NK-92 treated with Interleukin-12 subunit alpha and Interleukin-12 subunit beta, amount 100 ng/mL, for 24 hours (cell line): ENCODE data around the gene ATP2A3.

Experiments
- DNase-seq: peaks from one replicate; lab custom pipeline; 2025; lab: John Stamatoyannopoulos, UW

The ATP2A3 gene

GRCh38 chr17:3910420-3911270 is 53.6 kb downstream of the ATP2A3 start:
- no peak for DNase-seq

GRCh38 chr17:3909257-3909656 is 55.0 kb downstream of the ATP2A3 start:
- DNase-seq: no peak

- DNase-seq: no peak
Measured at GRCh38 chr17:3907483-3908216, 56.6 kb downstream of the ATP2A3 start.

GRCh38 chr17:3906881-3907280 is 57.4 kb downstream of the ATP2A3 start:
- DNase-seq: no peak

GRCh38 chr17:3905017-3905520 is 59.2 kb downstream of the ATP2A3 start:
- DNase-seq: no peak

GRCh38 chr17:3904501-3904900 is 59.7 kb downstream of the ATP2A3 start:
- no peak for DNase-seq

- DNase-seq: no peak
Measured at GRCh38 chr17:3903881-3904290, 60.4 kb downstream of the ATP2A3 start.

GRCh38 chr17:3903051-3903825 is 61.0 kb downstream of the ATP2A3 start:
- no peak for DNase-seq

- DNase-seq: no peak
Measured at GRCh38 chr17:3900646-3901045, 63.6 kb downstream of the ATP2A3 start.

GRCh38 chr17:3897731-3898130 is 66.5 kb downstream of the ATP2A3 start:
- DNase-seq: no peak

GRCh38 chr17:3896968-3897235 is 67.3 kb downstream of the ATP2A3 start:
- DNase-seq: no peak

GRCh38 chr17:3896108-3896967 is 67.9 kb downstream of the ATP2A3 start:
- no peak for DNase-seq

- no peak for DNase-seq
Measured at GRCh38 chr17:3895354-3895753, 68.9 kb downstream of the ATP2A3 start.

GRCh38 chr17:3894911-3895343 is 69.3 kb downstream of the ATP2A3 start:
- DNase-seq: no peak

- DNase-seq: no peak
Measured at GRCh38 chr17:3894188-3894587, 70.0 kb downstream of the ATP2A3 start.

- DNase-seq: no peak
Measured at GRCh38 chr17:3893720-3894116, 70.5 kb downstream of the ATP2A3 start.

GRCh38 chr17:3893003-3893719 is 71.1 kb downstream of the ATP2A3 start, which contains the start of gene CAMKK1:
Gene CAMKK1 (minus strand): TSS chr17:3893053. CDS start chr17:3885687, 7,366 bp downstream.
- DNase-seq: peak; percentile 34

- no peak for DNase-seq
Measured at GRCh38 chr17:3892095-3892998, 71.9 kb downstream of the ATP2A3 start.

- no peak for DNase-seq
Measured at GRCh38 chr17:3891626-3892094, 72.6 kb downstream of the ATP2A3 start.

- no peak for DNase-seq
Measured at GRCh38 chr17:3890878-3891219, 73.4 kb downstream of the ATP2A3 start.
